Measurements from ENCODE around the gene RIMS3.

The RIMS3 gene

GRCh38 chr1:40689737-40690136, 24.3 kb upstream of the RIMS3 start:
- Histone ChIP-seq H3K4me2 (ENCODE audit: low read length) (no peak overlapping the region), H3F3A (ENCODE audit: insufficient read depth, low read length) (no peaks in the 10 kb centered on the region), H3K9me2 (ENCODE audit: low read depth, low read length) (no peaks in the 10 kb centered on the region), H3K4me3 (ENCODE audit: low read depth, low read length, poor library complexity, severe bottlenecking) (no peak overlapping the region), H2AFZ (ENCODE audit: low read length) (no peak overlapping the region), H3K36me3 (ENCODE audit: insufficient read depth, low read length) (0 out of 2 replicates have a peak, but pooled peaks cover 6% of the 10 kb centered on the region), H3K9ac (ENCODE audit: low read length) (no peak overlapping the region), H3K79me2 (ENCODE audit: insufficient read depth, low read length) (peaks cover 29% of the 10 kb centered on the region), H3K27me3 (ENCODE audit: insufficient read depth, low read length) (no peaks in the 10 kb centered on the region), H3K4me1 (ENCODE audit: insufficient read depth, low read length, severe bottlenecking) (peaks cover 34% of the 10 kb centered on the region), H3K27ac (ENCODE audit: low read depth, low read length, poor library complexity, severe bottlenecking) (no peak overlapping the region), H3K9me3 (ENCODE audit: low read length) (no peaks in the 10 kb centered on the region), H4K20me1 (ENCODE audit: insufficient read depth, low read length) (no peaks in the 10 kb centered on the region)
- TF ChIP-seq, protein P1, sequence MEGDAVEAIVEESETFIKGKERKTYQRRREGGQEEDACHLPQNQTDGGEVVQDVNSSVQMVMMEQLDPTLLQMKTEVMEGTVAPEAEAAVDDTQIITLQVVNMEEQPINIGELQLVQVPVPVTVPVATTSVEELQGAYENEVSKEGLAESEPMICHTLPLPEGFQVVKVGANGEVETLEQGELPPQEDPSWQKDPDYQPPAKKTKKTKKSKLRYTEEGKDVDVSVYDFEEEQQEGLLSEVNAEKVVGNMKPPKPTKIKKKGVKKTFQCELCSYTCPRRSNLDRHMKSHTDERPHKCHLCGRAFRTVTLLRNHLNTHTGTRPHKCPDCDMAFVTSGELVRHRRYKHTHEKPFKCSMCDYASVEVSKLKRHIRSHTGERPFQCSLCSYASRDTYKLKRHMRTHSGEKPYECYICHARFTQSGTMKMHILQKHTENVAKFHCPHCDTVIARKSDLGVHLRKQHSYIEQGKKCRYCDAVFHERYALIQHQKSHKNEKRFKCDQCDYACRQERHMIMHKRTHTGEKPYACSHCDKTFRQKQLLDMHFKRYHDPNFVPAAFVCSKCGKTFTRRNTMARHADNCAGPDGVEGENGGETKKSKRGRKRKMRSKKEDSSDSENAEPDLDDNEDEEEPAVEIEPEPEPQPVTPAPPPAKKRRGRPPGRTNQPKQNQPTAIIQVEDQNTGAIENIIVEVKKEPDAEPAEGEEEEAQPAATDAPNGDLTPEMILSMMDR (IDR thresholded peaks at IDR 0.05; ENCODE audit: low read length), result no peak
- TF ChIP-seq EZH2 (IDR thresholded peaks at IDR 0.05; ENCODE audit: borderline replicate concordance, low read length), result no peak

GRCh38 chr1:40687661-40688060, 22.2 kb upstream of the RIMS3 start:
- Histone ChIP-seq H3K9ac (ENCODE audit: low read length) (no peak overlapping the region), H3K4me3 (ENCODE audit: low read depth, low read length, poor library complexity, severe bottlenecking) (no peak overlapping the region), H3K27ac (ENCODE audit: low read depth, low read length, poor library complexity, severe bottlenecking) (no peak overlapping the region), H4K20me1 (ENCODE audit: insufficient read depth, low read length) (no peaks in the 10 kb centered on the region), H3K9me3 (ENCODE audit: low read length) (no peaks in the 10 kb centered on the region), H3K9me2 (ENCODE audit: low read depth, low read length) (no peaks in the 10 kb centered on the region), H3K4me2 (ENCODE audit: low read length) (no peak overlapping the region), H3K79me2 (ENCODE audit: insufficient read depth, low read length) (peaks cover 8% of the 10 kb centered on the region), H3K36me3 (ENCODE audit: insufficient read depth, low read length) (0 out of 2 replicates have a peak, but pooled peaks cover 6% of the 10 kb centered on the region), H3F3A (ENCODE audit: insufficient read depth, low read length) (no peaks in the 10 kb centered on the region), H2AFZ (ENCODE audit: low read length) (no peak overlapping the region), H3K27me3 (ENCODE audit: insufficient read depth, low read length) (no peaks in the 10 kb centered on the region), H3K4me1 (ENCODE audit: insufficient read depth, low read length, severe bottlenecking) (peaks cover 13% of the 10 kb centered on the region)
- no peak for TF ChIP-seq EZH2 (IDR thresholded peaks at IDR 0.05; ENCODE audit: borderline replicate concordance, low read length)
- TF ChIP-seq, protein P1 (IDR thresholded peaks at IDR 0.05; ENCODE audit: low read length), result no peak

DNA sequence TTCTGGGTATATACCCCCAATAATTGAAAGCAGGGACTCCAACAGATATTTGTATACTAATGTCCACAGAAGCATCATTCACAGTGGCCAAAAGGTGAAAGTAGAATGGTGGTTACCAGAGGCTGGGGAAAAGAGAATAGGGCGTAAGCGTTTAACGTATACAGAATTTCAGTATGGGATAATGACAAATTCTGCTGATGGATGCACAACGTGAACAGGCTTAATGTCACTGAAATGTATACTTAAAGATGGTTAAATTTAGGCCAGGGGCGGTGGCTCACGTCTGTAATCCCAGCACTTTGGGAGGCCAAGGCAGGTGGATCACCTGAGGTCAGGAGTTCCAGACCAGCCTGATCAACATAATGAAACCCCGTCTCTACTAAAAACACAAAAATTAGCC, 21.6 kb upstream of the RIMS3 start:
- H3K36me3 ChIP-seq (ENCODE audit: insufficient read depth, low read length), result 0 out of 2 replicates have a peak, but pooled peaks cover 6% of the 10 kb centered on the region
- no peaks in the 10 kb centered on the region for H3K9me2 ChIP-seq (ENCODE audit: low read depth, low read length)
- H3K27me3 ChIP-seq (ENCODE audit: insufficient read depth, low read length), result no peaks in the 10 kb centered on the region
- no peak for TF ChIP-seq EZH2 (IDR thresholded peaks at IDR 0.05; ENCODE audit: borderline replicate concordance, low read length)
- TF ChIP-seq, protein P1 (IDR thresholded peaks at IDR 0.05; ENCODE audit: low read length), result no peak
- H3F3A ChIP-seq (ENCODE audit: insufficient read depth, low read length), result no peaks in the 10 kb centered on the region
- no peak overlapping the region for H2AFZ ChIP-seq (ENCODE audit: low read length)
- no peak overlapping the region for H3K27ac ChIP-seq (ENCODE audit: low read depth, low read length, poor library complexity, severe bottlenecking)
- H4K20me1 ChIP-seq (ENCODE audit: insufficient read depth, low read length), result no peaks in the 10 kb centered on the region
- 0 out of 2 replicates have a peak, but pooled peaks cover 3% of the 10 kb centered on the region for H3K79me2 ChIP-seq (ENCODE audit: insufficient read depth, low read length)
- H3K4me3 ChIP-seq (ENCODE audit: low read depth, low read length, poor library complexity, severe bottlenecking), result no peak overlapping the region
- no peaks in the 10 kb centered on the region for H3K9me3 ChIP-seq (ENCODE audit: low read length)
- no peak overlapping the region for H3K4me2 ChIP-seq (ENCODE audit: low read length)
- peaks cover 11% of the 10 kb centered on the region for H3K4me1 ChIP-seq (ENCODE audit: insufficient read depth, low read length, severe bottlenecking)
- H3K9ac ChIP-seq (ENCODE audit: low read length), result no peak overlapping the region
